ENCODE measurements around the gene UNC13C. TPM values are rescaled to one million over a fixed set of nuclear protein-coding genes. Genes with fewer than 3 reads are reported as not detected.

The UNC13C gene
- total and polyA plus RNA-seq, 2 donors (not counting 3 experiments of a cell fraction or from before 2014, with no cell fraction given): not detected

GRCh38 chr15:54608876-54609835 lies 630.9 kb downstream of the UNC13C start:
- no peak for DNase-seq (ENCODE audit: low read depth, low spot score)
- Histone ChIP-seq H3K9me3 (replicated peaks; ENCODE audit: control insufficient read depth, insufficient read depth, low read length) (no peaks in the 10 kb centered on the region), H3K4me1 (ENCODE audit: control insufficient read depth, extremely low read depth, insufficient read depth, low read length) (no peaks in the 10 kb centered on the region), H3K4me3 (replicated peaks in 1 of 3; ENCODE audit: insufficient read depth in 1 of 3, low read depth in 1 of 3, low read length in 3 of 3) (no peak overlapping the region), H3K36me3 (ENCODE audit: control insufficient read depth in 2 of 2, extremely low read depth in 1 of 2, insufficient read depth in 2 of 2, low read length in 2 of 2) (no peaks in the 10 kb centered on the region), H3K9me1 (replicated peaks; ENCODE audit: control insufficient read depth, extremely low read depth, insufficient read depth, low read length) (no peaks in the 10 kb centered on the region), H3K9ac (replicated peaks; ENCODE audit: extremely low read depth, insufficient read depth, low read length) (no peak overlapping the region), H2AFZ (ENCODE audit: low read depth, low read length) (no peak overlapping the region), H4K20me1 (replicated peaks; ENCODE audit: control insufficient read depth, extremely low read depth, insufficient read depth, low read length) (no peaks in the 10 kb centered on the region), H3K27me3 (ENCODE audit: control insufficient read depth in 2 of 2, insufficient read depth in 2 of 2, low read length in 2 of 2) (no peaks in the 10 kb centered on the region), H3K4me2 (ENCODE audit: insufficient read depth, low read length) (no peak overlapping the region), H3K27ac (ENCODE audit: insufficient read depth, low read depth, low read length) (no peak overlapping the region), H3K79me2 (ENCODE audit: control insufficient read depth, insufficient read depth, low read length) (no peaks in the 10 kb centered on the region)
- FAIRE-seq: no peak
- no peak for TF ChIP-seq POLR2A (IDR thresholded peaks at IDR 0.05; ENCODE audit: low read depth, low read length)
- no peak for TF ChIP-seq EZH2 (IDR thresholded peaks at IDR 0.05; ENCODE audit: borderline replicate concordance, low read depth, low read length, severe bottlenecking)
- TF ChIP-seq MYC (IDR thresholded peaks at IDR 0.05; ENCODE audit: low read depth, low read length): no peak
- TF ChIP-seq POLR2AphosphoS5 (IDR thresholded peaks at IDR 0.05; ENCODE audit: insufficient read depth, low read depth, low read length): no peak
- TF ChIP-seq GATA2 (IDR thresholded peaks at IDR 0.05; ENCODE audit: insufficient read depth, insufficient read length, low read depth, low read length): no peak
- TF ChIP-seq, protein P1, sequence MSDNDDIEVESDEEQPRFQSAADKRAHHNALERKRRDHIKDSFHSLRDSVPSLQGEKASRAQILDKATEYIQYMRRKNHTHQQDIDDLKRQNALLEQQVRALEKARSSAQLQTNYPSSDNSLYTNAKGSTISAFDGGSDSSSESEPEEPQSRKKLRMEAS (IDR thresholded peaks at IDR 0.05; ENCODE audit: insufficient read depth, insufficient read length): no peak
- no peak for TF ChIP-seq FOS (IDR thresholded peaks at IDR 0.05; ENCODE audit: borderline replicate concordance, insufficient read depth, low read length)
- TF ChIP-seq, protein P2, sequence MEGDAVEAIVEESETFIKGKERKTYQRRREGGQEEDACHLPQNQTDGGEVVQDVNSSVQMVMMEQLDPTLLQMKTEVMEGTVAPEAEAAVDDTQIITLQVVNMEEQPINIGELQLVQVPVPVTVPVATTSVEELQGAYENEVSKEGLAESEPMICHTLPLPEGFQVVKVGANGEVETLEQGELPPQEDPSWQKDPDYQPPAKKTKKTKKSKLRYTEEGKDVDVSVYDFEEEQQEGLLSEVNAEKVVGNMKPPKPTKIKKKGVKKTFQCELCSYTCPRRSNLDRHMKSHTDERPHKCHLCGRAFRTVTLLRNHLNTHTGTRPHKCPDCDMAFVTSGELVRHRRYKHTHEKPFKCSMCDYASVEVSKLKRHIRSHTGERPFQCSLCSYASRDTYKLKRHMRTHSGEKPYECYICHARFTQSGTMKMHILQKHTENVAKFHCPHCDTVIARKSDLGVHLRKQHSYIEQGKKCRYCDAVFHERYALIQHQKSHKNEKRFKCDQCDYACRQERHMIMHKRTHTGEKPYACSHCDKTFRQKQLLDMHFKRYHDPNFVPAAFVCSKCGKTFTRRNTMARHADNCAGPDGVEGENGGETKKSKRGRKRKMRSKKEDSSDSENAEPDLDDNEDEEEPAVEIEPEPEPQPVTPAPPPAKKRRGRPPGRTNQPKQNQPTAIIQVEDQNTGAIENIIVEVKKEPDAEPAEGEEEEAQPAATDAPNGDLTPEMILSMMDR (IDR thresholded peaks at IDR 0.05; ENCODE audit: extremely low read depth in 1 of 2, insufficient read depth in 1 of 2, low read depth in 1 of 2, low read length in 2 of 2): no peak
- TF ChIP-seq JUN (IDR thresholded peaks at IDR 0.05; ENCODE audit: borderline replicate concordance, insufficient read depth, insufficient read length, low read depth): no peak
- CTCF ChIA-PET: no interaction called here
- dilution Hi-C loops (cut with MboI; ENCODE audit: extremely low pct_ligation_motif_present, low sequenced_read_pairs): no loop called here
- no TSS peak for BruUV-seq (replicated peaks)
- POLR2A ChIA-PET: no interaction called here
- intact Hi-C loops (cut with micrococcal nuclease): no loop called here

All from endothelial cell of umbilical vein (primary cell).